Inferior parietal cortex (tissue), 1 donor: ENCODE measurements around the gene NFE2.
"Not testable (repeated sequence)": the region's sequence is repeated elsewhere in the genome, so short reads cannot be mapped to it uniquely, and the experiment has no call there.

Source experiments
- DNase-seq: peaks from one replicate; pipeline ENCODE4 v3.0.0-alpha.2; 2016; ENCODE audit errors: extremely low spot score

NFE2 gene

GRCh38 chr12:54300732-54301427 is at the start of gene NFE2:
Gene NFE2 (minus strand): TSS chr12:54301015. CDS start chr12:54295248, 5,767 bp downstream.
- DNase-seq: no peak

- no peak for DNase-seq
These were observed 48.9 kb upstream of the NFE2 start for GRCh38 chr12:54349679-54350078.

DNA sequence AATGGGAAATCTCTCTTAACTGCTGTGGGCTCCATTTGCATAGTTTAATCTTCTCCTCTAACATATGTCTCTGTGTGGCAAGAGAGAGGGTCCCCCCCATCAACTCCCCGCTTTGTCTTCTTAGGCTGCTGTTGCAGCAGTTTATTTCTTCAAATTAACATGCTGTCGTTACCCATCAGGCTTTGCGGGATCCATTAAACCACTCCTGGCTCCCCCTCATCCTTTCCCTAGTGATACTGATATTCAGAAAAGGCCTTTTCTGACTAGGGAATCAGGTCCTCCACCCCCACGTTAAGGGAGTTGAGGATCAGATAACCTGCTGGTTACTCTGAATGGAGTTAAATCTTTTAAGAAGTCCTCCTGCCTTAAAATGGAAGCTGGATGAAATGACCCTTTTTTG is 48.2 kb upstream of the NFE2 start:
- DNase-seq: no peak

- DNase-seq: no peak
These were observed 40.8 kb upstream of the NFE2 start for GRCh38 chr12:54341378-54342300.

DNA sequence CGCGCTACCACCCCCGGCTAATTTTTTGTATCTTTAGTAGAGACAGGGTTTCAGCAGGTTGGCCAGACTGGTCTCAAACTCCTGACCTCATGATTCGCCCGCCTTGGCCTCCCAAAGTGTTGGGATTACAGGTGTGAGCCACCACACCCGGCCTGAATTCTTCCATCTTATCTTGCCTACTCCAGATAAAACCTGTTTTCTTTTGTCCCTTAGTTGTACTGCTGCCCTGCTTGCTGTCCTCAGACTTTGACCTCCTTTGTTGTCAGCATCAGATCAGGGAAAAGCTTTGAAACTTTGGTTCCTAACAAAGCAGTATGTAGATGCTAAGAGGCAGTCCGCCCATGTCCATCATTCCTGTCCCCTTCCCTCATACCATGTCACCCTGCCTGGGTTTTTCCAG is 40.0 kb upstream of the NFE2 start:
- DNase-seq: no peak

DNA sequence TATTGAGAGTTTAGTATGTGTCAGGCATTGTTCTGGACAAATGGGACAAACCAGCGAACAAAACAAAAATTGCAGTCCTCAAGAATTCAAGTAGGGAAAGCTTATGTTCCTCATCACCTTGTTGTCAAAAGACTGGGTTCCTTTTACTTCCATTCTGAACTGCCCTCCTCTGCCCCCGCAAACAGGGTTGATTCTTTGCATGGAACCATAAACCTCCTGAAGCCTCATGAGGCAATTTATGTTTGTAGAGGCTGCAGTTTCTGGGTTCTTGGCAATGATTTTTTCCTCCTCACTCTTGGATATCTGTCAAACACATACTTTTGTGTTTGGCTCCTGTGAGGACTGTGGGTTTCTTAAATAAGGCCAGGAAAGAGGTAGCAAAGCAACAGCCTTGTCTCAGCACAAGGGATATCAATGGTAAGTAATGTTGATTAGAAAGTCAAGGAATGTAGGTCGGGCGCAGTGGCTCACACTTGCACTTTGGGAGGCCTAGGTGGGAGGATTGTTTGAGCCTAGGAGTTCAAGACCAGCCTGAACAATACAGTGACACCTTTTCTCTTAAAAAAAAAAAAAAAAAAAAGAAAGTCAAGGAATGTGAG is 38.0 kb upstream of the NFE2 start:
- DNase-seq: no peak

DNA sequence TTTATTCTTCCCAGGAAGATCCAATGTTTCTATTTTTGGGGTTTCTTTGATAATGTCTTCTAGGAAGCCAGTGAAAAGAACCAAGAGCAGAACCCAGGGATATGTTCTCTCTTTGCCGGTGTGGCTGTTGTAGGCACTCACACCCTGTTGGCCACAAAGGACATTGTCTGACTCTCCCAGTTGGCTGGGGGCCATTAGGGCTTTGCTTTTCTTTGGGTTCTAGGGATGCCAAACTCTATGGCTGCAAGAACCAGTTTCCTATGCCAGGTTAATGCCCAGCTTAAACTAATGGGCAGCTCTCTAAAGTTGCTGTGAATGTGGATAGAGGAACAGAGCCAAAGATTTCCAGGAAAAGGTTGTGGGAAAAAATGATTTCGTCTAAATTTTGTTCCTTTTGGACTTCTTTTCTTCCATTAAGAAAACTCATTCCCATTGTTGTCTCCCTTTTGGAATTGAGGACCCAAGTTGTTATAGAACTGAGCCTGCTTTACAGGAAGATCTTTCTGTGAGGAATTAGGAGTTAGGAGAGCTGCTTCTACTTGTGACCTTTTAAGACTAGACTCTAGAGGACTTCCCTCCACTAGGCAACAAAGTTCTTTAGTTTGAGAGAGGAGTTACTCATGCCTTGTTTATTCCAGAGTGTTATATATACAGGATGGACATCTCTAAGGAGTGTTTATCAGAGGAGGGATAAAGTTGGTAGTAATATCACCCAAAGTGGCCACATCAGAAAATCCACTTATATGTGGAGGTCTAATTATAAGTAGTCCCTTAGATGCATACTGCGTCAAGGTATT is 37.2 kb upstream of the NFE2 start:
- no peak for DNase-seq

- peak; percentile 39 for DNase-seq
These were observed 36.5 kb upstream of the NFE2 start for GRCh38 chr12:54337280-54337842.

- no peak for DNase-seq
These were observed 32.7 kb upstream of the NFE2 start for GRCh38 chr12:54333420-54334034.

DNA sequence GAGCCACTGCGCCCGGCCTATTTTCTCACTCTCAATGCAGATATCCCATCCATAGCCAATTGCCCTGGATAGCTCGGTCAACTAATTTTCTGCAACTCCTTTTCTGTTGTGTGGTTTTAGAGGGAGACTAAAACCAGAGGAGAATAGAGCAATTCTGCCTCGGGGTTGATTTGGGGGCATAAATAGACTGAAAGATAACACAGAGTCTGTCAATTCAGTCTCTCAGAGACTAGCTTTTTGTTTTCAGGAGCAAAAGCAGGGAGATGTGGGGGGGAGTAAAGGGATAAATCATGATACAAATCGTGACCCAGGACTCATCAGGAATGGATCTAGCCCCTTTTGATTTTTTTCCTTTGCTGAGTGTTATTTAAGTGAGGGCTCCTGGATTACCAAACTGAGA is 30.6 kb upstream of the NFE2 start:
- DNase-seq: no peak

GRCh38 chr12:54330442-54330841 is 29.6 kb upstream of the NFE2 start:
- DNase-seq: no peak

DNA sequence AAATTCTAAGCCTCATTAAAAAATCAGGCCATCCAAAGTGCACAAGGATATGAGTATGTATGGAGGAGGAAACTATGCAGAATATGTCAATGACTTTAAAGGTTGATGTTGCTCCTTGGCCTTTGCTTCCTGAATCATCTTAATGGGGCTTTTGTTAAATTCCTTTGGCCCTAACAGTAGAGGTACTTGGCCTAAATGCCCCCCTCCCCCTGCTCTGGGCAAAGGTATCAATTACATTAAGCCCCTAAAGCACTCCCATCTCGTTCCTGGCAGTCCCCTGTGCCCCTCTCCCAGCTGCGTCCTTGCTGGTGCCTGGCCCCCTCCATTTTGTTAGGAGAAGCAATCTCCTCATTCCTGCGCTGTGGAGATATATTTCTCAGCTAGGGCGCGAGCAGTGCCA is 28.9 kb upstream of the NFE2 start:
- no peak for DNase-seq

GRCh38 chr12:54328595-54329337 is 28.0 kb upstream of the NFE2 start:
- no peak for DNase-seq

GRCh38 chr12:54325442-54326109 is 24.8 kb upstream of the NFE2 start:
- DNase-seq: not testable (repeated sequence)

- DNase-seq: peak; percentile 100
These were observed 24.0 kb upstream of the NFE2 start, which contains the start of gene COPZ1 for GRCh38 chr12:54324617-54325441. Gene COPZ1 (plus strand): TSS chr12:54325131. CDS start chr12:54325164, 33 bp downstream.

GRCh38 chr12:54321363-54321762 is 20.5 kb upstream of the NFE2 start:
- DNase-seq: no peak

DNA sequence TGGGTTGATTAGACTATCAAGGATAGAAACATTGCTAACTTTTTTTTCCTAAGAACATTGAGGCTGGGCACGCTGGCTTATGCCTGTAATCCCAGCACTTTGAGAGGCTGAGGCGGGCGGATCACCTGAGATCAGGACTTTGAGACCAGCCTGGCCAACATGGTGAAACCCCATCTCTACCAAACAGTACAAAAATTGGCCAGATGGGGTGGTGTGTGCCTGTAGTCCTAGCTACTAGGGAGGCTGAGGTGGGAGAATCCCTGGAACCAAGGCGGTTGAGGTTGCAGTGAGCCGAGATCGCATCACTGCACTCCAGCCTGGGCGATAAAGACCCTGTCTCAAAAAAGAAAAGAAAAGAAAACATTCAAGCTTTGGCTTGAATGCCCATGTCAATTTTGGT is 11.5 kb upstream of the NFE2 start:
- not testable (repeated sequence) for DNase-seq

DNA sequence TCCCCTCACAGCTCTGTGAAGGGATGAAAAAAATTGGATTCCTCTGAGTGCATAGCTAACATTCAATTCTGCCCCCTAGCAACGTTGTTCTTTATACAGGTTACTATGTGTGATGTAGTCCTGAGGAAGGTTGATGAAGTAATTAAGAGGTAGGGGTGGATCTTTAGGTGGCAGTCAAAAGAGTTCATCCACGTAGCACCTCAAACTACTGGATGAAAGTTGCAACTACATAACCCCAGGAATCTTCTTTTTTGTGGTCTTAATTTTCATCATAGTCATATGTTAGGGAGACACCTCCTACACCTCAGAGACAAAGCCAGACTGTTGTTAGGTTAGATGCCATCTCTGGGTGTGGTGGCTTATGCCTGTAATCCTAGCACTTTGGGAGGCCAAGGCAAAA is 10.2 kb upstream of the NFE2 start:
- no peak for DNase-seq
